GM10847 (cell line): ENCODE data around the gene ELP5.

ENCODE experiments used
- POLR2A ChIP-seq: IDR thresholded peaks from 2 replicates; pipeline ENCODE4 v1.6.1; 2011; ENCODE audit not compliant: insufficient read length; ENCODE audit errors: extremely low read depth

The ELP5 gene

DNA sequence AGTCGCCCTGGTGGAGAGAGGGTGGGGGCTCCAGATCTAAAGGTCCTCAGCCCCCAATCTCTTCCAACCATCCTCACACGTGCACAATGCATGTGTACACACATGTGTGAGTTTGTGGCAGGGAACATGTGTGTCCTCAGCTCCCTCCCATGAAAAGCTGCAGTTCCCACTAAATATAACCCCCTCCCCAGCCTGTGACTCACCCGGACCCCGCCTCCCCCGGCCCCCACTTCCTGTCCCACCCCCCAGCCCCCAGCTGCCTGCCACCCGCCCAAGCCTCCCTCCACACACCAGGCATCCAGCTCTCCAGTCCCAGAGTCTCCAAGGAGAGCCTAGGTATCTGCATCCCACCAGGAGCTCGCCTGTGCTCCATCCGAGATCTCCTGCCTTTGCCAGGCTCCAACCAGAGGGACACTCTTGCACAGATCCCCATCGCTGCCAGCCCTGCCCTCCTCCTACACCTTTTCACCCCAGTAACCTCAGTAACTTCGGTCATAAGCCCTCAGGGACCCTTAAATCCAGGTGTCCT lies 36.3 kb upstream of the ELP5 start:
- no peak for TF ChIP-seq POLR2A

DNA sequence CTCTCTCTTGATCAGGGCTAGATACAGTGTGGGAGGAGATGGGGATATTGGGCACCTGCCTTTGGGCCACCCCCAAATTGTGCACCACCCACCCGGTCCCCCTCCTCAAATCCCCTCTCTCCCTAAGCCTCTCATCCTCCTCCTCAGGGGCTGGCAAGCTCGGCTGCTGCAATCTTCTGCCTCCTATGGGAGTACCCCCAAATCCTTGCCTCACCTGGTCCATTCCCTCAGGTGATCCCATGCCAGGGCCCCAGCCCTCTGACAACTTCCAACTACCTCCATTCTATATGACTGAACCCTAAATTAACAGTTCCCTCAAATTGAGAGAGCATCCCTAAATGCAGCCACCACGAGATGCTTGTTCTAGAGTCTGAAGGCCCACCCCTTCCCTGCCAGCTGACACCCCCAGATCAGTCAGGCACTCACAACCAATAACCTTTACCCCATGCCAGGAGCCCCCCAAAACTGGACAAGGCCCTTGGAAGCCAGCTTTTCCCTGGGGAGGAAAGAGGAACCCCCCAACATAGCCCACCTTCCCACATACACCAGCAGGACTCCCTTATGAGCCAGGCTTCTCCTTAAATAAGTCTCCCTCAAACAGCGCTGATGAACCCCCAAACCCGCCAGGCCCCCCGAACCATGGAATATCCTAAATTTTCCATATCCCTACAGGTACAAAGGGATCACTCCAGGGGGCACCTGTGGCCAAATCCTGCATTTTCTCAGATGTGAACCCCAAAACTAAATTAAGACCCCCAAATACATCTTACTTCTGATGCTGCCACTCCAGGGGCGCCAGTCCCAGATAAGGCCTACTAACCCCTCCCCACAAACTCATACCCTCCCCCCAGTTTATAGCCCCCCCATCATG lies 35.5 kb upstream of the ELP5 start:
- TF ChIP-seq POLR2A: no peak

DNA sequence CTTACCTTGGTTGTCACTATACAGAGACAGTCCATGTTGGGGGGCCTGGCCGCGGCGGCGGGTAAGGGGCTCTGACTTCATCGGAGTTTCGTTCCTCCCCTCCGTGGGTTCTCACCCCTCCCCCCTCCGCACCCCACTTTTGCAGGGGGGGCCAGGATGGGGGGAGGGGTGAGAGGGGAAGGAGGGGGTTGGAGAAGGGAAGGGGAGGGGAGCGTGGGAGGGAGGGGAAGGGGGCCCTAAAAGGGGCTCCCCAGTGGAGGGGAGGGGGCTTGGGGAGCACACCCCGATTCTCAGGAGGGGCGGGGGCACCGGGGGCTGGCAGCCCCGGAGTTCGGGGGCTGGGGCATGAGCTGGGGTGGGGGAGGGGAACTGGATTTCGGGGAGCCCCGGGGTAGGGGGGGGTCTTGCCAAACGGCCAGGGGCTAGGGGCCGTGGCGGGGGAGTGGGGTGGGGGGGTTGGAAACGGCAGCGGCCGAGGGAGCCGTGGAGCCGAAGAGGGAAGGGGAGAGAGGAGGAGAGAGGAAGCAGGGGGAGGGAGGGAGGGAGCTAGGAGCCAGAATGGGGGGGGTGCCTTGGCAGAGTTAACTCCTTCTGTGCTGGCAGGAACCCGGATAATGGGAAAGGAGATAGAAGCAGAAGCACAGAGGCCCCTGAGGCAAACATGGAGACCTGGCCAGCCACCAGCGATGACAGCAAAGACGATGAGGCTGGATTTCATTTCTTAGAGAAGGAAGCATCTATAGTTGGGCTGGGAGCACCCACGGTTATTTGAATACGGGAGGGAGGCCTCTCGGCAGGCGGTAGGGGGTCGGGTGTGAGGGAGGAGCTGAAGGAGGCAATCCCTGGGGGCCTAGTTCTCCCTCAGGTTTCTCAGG lies 34.7 kb upstream of the ELP5 start:
- TF ChIP-seq POLR2A: no peak

DNA sequence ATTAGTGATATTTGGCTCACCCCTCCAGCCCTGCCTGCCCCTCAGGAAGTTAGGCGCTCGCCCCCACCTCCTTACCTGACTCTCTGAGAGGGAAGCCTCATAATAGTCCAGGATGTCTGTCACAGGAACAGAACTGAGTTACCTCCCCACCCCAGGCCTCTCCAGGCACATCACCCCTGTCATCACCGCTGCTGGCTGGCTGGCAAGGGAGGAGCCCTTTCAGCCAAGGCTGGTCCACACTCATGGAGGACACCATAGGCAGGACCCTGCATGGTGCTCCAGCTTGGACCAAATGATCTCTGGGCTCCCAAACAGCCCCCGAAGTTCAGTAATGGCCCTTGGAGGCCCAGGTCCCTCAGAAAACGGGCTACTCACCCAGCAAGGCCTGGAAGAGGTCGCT lies 33.8 kb upstream of the ELP5 start:
- no peak for TF ChIP-seq POLR2A

- no peak for TF ChIP-seq POLR2A
Observed at GRCh38 chr17:7218758-7219157, 33.3 kb upstream of the ELP5 start.

- no peak for TF ChIP-seq POLR2A
Observed at GRCh38 chr17:7219229-7219811, 32.7 kb upstream of the ELP5 start.

DNA sequence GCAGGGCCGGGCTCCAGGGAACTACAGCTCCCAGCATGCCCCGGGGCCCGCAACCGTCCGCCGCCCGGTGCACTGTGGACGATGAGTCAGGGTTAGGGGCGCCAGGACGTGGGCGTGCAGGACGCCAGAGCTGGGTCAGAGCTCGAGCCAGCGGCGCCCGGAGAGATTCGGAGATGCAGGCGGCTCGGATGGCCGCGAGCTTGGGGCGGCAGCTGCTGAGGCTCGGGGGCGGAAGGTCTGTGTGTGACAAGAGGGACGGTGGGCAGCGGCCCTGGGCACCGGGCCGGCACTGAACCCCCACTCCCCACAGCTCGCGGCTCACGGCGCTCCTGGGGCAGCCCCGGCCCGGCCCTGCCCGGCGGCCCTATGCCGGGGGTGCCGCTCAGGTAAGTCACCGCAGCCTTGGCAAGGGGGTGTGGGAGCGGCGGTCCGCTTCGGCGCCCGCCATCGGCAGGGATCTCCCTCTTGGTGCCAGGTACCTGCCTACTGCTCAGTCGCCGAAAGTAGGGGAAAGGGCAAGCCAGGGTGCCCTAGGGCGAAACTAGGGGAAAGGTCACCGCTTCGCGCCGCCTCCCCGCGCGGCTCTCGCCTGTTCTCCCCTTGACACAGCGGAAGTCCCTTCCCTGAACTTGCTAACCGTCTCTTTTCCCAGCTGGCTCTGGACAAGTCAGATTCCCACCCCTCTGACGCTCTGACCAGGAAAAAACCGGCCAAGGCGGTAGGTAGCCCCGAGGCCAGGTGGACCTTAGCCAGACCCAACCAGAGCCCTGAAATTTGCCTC lies 32.0 kb upstream of the ELP5 start, which contains the start of the genes ACADVL and DLG4:
ACADVL (plus strand) TSS at position 127 of the 781 bp plus-strand sequence; CDS start at position 174, 47 bp downstream.
DLG4 (minus strand) TSS at position 25 of the 781 bp plus-strand sequence.
- peak; percentile 61 for TF ChIP-seq POLR2A

GRCh38 chr17:7220593-7221277 lies 31.3 kb upstream of the ELP5 start:
- TF ChIP-seq POLR2A: peak; percentile 17

GRCh38 chr17:7221278-7222092 lies 30.5 kb upstream of the ELP5 start:
- TF ChIP-seq POLR2A: no peak

DNA sequence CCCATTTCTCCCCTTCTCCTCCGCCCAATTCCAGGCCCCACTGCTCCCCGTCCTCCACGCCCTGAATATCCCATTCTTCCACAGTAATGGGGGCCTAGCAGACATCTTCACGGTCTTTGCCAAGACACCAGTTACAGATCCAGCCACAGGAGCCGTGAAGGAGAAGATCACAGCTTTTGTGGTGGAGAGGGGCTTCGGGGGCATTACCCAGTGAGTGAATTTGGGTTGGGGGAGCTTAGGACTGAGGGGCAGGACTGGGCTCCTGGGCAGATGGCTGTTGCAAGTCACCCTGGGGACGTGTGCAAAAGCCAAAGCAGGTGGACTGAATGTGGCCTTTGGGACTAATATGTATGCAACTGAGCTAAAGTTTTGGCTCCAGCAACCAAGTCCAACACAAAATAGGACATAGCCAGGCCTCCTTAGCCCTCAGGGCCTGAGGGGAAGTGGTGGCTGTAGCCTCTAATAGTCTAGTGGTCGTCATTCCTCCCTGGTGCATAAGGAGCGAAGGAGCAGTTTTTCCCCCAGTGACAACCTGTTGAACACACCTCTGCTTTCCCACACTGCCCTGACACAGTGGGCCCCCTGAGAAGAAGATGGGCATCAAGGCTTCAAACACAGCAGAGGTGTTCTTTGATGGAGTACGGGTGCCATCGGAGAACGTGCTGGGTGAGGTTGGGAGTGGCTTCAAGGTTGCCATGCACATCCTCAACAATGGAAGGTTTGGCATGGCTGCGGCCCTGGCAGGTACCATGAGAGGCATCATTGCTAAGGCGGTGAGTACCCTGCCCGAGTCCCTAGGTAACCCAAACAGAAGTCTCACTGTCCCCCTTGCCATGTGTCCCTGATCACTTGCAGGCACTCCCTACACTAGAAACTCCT lies 29.7 kb upstream of the ELP5 start:
- TF ChIP-seq POLR2A: no peak

- no peak for TF ChIP-seq POLR2A
Observed at GRCh38 chr17:7222972-7223292, 29.1 kb upstream of the ELP5 start.

- no peak for TF ChIP-seq POLR2A
Observed at GRCh38 chr17:7223375-7223774, 28.6 kb upstream of the ELP5 start.
